NB4 (cell line): ENCODE measurements around the gene IGSF23.

Experiments
- CTCF ChIP-seq: IDR thresholded peaks from one replicate; pipeline ENCODE4 v1.5.1; 2012; ENCODE audit warnings: low read depth, low read length
- MYC ChIP-seq: IDR thresholded peaks from 2 replicates; pipeline ENCODE4 v1.6.1; 2011; ENCODE audit warnings: low read depth, low read length
- POLR2A ChIP-seq: IDR thresholded peaks from 2 replicates; pipeline ENCODE4 v1.6.1; 2011; ENCODE audit warnings: mild to moderate bottlenecking; ENCODE audit not compliant: insufficient read length; ENCODE audit errors: extremely low read depth

- no peak for TF ChIP-seq POLR2A
- no peak for TF ChIP-seq CTCF
- TF ChIP-seq MYC = no peak
Measured at GRCh38 chr19:44677019-44677811, 63.9 kb downstream of the IGSF23 start.
